ENCODE measurements around the gene ZNF385D.

ZNF385D gene

DNA sequence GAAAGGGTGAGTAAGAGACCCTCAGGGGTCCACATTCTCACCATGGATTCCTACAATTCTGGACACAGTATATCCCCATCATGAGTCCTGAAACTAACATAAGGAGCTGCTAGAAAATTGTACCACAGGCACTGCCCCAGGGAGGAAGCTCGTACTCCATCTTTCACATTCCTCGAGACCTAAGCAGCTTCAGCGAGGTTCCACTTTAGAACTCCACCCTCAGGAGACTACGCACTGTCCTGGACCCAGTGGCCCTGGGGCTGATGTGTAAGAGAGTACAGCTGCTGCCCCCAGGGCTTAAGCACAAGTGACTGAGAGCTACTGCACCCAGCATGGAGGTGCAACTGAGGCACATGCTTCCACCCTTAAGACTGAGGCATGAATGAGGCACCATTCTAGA, 352.5 kb downstream of the ZNF385D start:
- TF ChIP-seq, protein P1, sequence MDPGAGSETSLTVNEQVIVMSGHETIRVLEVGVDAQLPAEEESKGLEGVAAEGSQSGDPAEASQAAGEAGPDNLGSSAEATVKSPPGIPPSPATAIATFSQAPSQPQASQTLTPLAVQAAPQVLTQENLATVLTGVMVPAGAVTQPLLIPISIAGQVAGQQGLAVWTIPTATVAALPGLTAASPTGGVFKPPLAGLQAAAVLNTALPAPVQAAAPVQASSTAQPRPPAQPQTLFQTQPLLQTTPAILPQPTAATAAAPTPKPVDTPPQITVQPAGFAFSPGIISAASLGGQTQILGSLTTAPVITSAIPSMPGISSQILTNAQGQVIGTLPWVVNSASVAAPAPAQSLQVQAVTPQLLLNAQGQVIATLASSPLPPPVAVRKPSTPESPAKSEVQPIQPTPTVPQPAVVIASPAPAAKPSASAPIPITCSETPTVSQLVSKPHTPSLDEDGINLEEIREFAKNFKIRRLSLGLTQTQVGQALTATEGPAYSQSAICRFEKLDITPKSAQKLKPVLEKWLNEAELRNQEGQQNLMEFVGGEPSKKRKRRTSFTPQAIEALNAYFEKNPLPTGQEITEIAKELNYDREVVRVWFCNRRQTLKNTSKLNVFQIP (CRISPR knock-in tag; IDR thresholded peaks at IDR 0.05; ENCODE audit: borderline replicate concordance, low read depth) = no peak
- TF ChIP-seq OSR1 (CRISPR knock-in tag; IDR thresholded peaks at IDR 0.05) (no peak), SNAI2 (CRISPR knock-in tag; IDR thresholded peaks at IDR 0.05) (no peak), GLIS3 (CRISPR knock-in tag; IDR thresholded peaks at IDR 0.05) (no peak), CSRNP3 (CRISPR knock-in tag; IDR thresholded peaks at IDR 0.05) (no peak), TOX (CRISPR knock-in tag; IDR thresholded peaks at IDR 0.05; ENCODE audit: borderline replicate concordance) (no peak), ESRRG (CRISPR knock-in tag; IDR thresholded peaks at IDR 0.05) (no peak), BACH2 (CRISPR knock-in tag; IDR thresholded peaks at IDR 0.05; ENCODE audit: borderline replicate concordance) (no peak), ZNF70 (CRISPR knock-in tag; IDR thresholded peaks at IDR 0.05) (no peak), ZC3H10 (CRISPR knock-in tag; IDR thresholded peaks at IDR 0.05) (no peak), TCF4 (CRISPR knock-in tag; IDR thresholded peaks at IDR 0.05; ENCODE audit: borderline replicate concordance) (no peak)
- ATAC-seq = no peak

DNA sequence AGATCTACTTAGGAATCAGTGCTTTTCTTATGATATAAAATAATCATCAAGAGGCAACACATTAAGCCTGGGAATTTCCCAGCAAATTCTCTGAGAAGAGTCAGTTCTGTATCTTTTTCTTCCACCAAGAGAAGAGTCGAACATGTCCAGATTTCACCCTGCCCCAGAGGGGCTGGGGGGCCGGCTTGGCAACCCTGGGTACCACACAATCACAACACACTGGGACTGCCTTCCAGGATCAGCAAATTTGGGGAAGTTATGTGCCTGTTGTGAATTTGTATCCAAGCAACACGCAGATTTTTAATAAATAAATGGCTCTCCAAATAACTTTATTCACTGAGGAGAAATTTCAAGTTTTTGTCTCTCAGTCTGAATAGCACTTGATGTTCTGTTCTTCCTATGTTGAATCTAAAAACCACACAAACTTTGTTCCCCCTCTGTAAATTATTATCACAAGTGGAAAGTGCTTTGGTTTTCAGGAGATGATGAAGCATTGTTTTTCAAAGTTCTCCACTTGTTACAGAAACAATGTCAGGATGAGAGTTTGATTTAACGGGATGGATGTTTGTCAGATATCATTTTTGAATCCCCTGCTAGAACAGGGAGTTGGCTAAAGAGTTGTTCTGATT, 357.2 kb downstream of the ZNF385D start:
- no peak for ATAC-seq
- TF ChIP-seq TCF4 (CRISPR knock-in tag; IDR thresholded peaks at IDR 0.05; ENCODE audit: borderline replicate concordance) (no peak), GLIS3 (CRISPR knock-in tag; IDR thresholded peaks at IDR 0.05) (no peak), TOX (CRISPR knock-in tag; IDR thresholded peaks at IDR 0.05; ENCODE audit: borderline replicate concordance) (no peak), ZNF8 (CRISPR knock-in tag; IDR thresholded peaks at IDR 0.05) (no peak), ZFP3 (CRISPR knock-in tag; IDR thresholded peaks at IDR 0.05) (no peak), ZNF70 (CRISPR knock-in tag; IDR thresholded peaks at IDR 0.05) (no peak), ESRRG (CRISPR knock-in tag; IDR thresholded peaks at IDR 0.05) (no peak), OSR1 (CRISPR knock-in tag; IDR thresholded peaks at IDR 0.05) (no peak), RARB (CRISPR knock-in tag; IDR thresholded peaks at IDR 0.05) (no peak)
- TF ChIP-seq, protein P2, sequence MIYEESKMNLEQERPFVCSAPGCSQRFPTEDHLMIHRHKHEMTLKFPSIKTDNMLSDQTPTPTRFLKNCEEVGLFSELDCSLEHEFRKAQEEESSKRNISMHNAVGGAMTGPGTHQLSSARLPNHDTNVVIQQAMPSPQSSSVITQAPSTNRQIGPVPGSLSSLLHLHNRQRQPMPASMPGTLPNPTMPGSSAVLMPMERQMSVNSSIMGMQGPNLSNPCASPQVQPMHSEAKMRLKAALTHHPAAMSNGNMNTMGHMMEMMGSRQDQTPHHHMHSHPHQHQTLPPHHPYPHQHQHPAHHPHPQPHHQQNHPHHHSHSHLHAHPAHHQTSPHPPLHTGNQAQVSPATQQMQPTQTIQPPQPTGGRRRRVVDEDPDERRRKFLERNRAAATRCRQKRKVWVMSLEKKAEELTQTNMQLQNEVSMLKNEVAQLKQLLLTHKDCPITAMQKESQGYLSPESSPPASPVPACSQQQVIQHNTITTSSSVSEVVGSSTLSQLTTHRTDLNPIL (CRISPR knock-in tag; IDR thresholded peaks at IDR 0.05; ENCODE audit: low read depth) = no peak
- TF ChIP-seq, protein P1 (CRISPR knock-in tag; IDR thresholded peaks at IDR 0.05; ENCODE audit: borderline replicate concordance, low read depth) = no peak

DNA sequence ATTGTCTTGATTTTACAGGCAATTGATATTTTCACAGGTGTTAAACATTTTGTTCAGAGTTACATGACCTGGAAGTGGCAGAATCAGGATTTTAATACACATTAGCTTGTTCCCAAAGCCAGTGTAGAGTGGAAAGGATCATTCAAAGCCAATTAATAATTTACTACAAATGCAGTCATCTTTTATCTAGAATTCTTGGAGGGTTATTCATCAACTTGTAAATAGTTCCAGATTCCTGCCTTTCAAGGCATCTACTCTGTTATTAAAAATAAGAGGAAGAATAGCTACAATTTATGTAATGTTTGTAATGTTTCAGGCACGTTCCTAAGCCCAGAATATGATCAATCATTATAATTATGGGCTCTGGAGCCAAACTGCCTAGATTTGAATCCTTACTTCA, 358.5 kb downstream of the ZNF385D start:
- no peak for ATAC-seq

More for the DNA sequence above, 358.5 kb downstream of the ZNF385D start:
- TF ChIP-seq CSDC2 (CRISPR knock-in tag; IDR thresholded peaks at IDR 0.05) (no peak), ZFP3 (CRISPR knock-in tag; IDR thresholded peaks at IDR 0.05) (no peak), GLIS3 (CRISPR knock-in tag; IDR thresholded peaks at IDR 0.05) (no peak), ARNTL (CRISPR knock-in tag; IDR thresholded peaks at IDR 0.05; ENCODE audit: borderline replicate concordance, low read depth) (no peak), PATZ1 (CRISPR knock-in tag; IDR thresholded peaks at IDR 0.05; ENCODE audit: borderline replicate concordance) (no peak), ISL1 (CRISPR knock-in tag; IDR thresholded peaks at IDR 0.05) (no peak), CSRNP3 (CRISPR knock-in tag; IDR thresholded peaks at IDR 0.05) (no peak), OSR1 (CRISPR knock-in tag; IDR thresholded peaks at IDR 0.05) (no peak), ZNF8 (CRISPR knock-in tag; IDR thresholded peaks at IDR 0.05) (no peak), ESRRG (CRISPR knock-in tag; IDR thresholded peaks at IDR 0.05) (no peak), ZNF70 (CRISPR knock-in tag; IDR thresholded peaks at IDR 0.05) (no peak), ZC3H10 (CRISPR knock-in tag; IDR thresholded peaks at IDR 0.05) (no peak), TCF4 (CRISPR knock-in tag; IDR thresholded peaks at IDR 0.05; ENCODE audit: borderline replicate concordance) (no peak), TOX (CRISPR knock-in tag; IDR thresholded peaks at IDR 0.05; ENCODE audit: borderline replicate concordance) (no peak), ZFP30 (CRISPR knock-in tag; IDR thresholded peaks at IDR 0.05) (no peak), RARB (CRISPR knock-in tag; IDR thresholded peaks at IDR 0.05) (no peak)
- TF ChIP-seq, protein P1 (CRISPR knock-in tag; IDR thresholded peaks at IDR 0.05; ENCODE audit: borderline replicate concordance, low read depth) = no peak
- TF ChIP-seq, protein P2 (CRISPR knock-in tag; IDR thresholded peaks at IDR 0.05; ENCODE audit: low read depth) = no peak

Data from SK-N-SH treated with all-trans-retinoic acid at 6 μM for 48 hours (cell line).